Transverse colon (tissue), 4 donors: ENCODE data around the gene LOXL1. TPM values are rescaled to one million over a fixed set of nuclear protein-coding genes. Genes with fewer than 3 reads are reported as not detected.

Source experiments
- DNase-seq: peaks from one replicate; pipeline ENCODE4 v3.0.0-alpha.2; 2019
- H3K27ac ChIP-seq, 4 donors: fragments of 200-600 bp; sonication (generic); 2 replicates each; pipeline ENCODE4 v1.5.1; 2016 to 2018; ENCODE audit warnings: inconsistent platforms in 4 of 4
- H3K27me3 ChIP-seq: fragments of 200-600 bp; sonication (generic); 2 replicates; pipeline ENCODE4 v1.5.1; 2017; ENCODE audit warnings: inconsistent platforms
- H3K36me3 ChIP-seq, 4 donors: fragments of 200-600 bp; sonication (generic); 2 replicates each; pipeline ENCODE4 v1.5.1; 2017 to 2019; ENCODE audit warnings: inconsistent platforms in 4 of 4
- H3K4me1 ChIP-seq, 4 donors: fragments of 200-600 bp; sonication (generic); 2 replicates each; pipeline ENCODE4 v1.5.1; 2017 to 2020; ENCODE audit warnings: inconsistent platforms in 4 of 4
- H3K4me3 ChIP-seq, 4 donors: fragments of 200-600 bp; sonication (generic); 1 replicate in 1 of 4; 2 replicates in 3 of 4; pipeline versions ENCODE4 v1.5.1 to v1.6.1; 2017 to 2019; ENCODE audit warnings: inconsistent platforms in 4 of 4
- H3K9me3 ChIP-seq, 2 donors: fragments of 200-600 bp; sonication (generic); 2 replicates each; pipeline ENCODE4 v1.5.1; 2017 to 2019; ENCODE audit warnings: inconsistent platforms in 2 of 2
- EP300 ChIP-seq: sonication (generic); formaldehyde crosslinking; IDR thresholded peaks from one replicate; pipeline ENCODE4 v1.6.1; 2017; ENCODE audit warnings: antibody characterized with exemption, low read depth
- POLR2A ChIP-seq: fragments of 450-650 bp; IDR thresholded peaks from one replicate; pipeline ENCODE4 v1.6.1; 2016; ENCODE audit warnings: antibody characterized with exemption, mild to moderate bottlenecking, moderate library complexity
- POLR2AphosphoS5 ChIP-seq, 3 donors: sonication (generic); formaldehyde crosslinking; IDR thresholded peaks; one replicate each; pipeline ENCODE4 v1.6.1; 2016; ENCODE audit warnings: antibody characterized with exemption in 3 of 3
- WGBS, 2 donors: methylation state at CpG; one replicate each; pipeline ENCODE4 v1.1.5; 2018; ENCODE audit warnings: low coverage in 1 of 2; 5-methylcytosine and 5-hydroxymethylcytosine counted together
- in situ Hi-C, 4 donors: fragments of 200-750 bp; cut with MboI; loops; one replicate each; pipeline versions ENCODE4 v1.15.0 to v1.15.1; 2017; ENCODE audit warnings: low sequenced_read_pairs in 3 of 4, low pct_ligation_motif_present in 1 of 4, low pct_unique_long_range_greater_than_20kb in 1 of 4
- intact Hi-C: fragments of 100-400 bp; cut with DNase I; formaldehyde crosslinking; loops from one replicate; pipeline ENCODE4 v1.15.1; 2023; ENCODE audit warnings: low total_unique reads
- total RNA-seq, 4 donors: library from RNA; depleted of rRNA; stranded (reverse); fragments of >200 nt; gene quantifications; one replicate each; pipeline ENCODE4 v1.1.0, GENCODE V29; 2016
- TF ChIP-seq, protein P1 (sequence below), 5 experiments: fragments of 200-600 bp in 3 of 5; fragments of 450-650 bp in 2 of 5; sonication (generic) in 3 of 5; IDR thresholded peaks; 1 replicate in 2 of 5; 2 replicates in 3 of 5; pipeline ENCODE4 v1.5.1; 2016 to 2017; ENCODE audit warnings: antibody characterized with exemption in 5 of 5, inconsistent platforms in 3 of 5, mild to moderate bottlenecking in 2 of 5, moderate library complexity in 1 of 5

Gene LOXL1
- total RNA-seq, 4 donors from 2014 or later, result 1.8 to 6.8 (median 1.9) TPM; not detected in 1

DNA sequence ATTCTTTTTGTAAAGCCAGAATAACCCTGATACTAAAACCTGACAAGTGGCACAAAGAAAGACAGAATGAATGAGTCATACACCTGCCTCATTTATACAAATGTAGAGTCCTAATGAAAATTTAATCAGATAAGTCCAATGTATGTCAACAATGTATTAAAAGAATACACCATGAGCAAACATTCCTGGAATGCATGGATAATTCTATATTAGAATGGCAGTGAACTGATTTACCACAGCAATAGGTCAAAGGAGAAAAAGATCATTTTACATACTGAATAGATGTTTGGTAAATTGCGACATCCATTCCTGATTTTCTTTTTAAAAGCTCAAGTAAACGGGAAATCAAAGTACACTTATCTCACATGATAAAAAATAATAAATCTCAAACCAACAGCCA, 11.2 kb upstream of the LOXL1 start:
- intact Hi-C loops (no loop called here), in situ Hi-C loops (no loop called here)
- H3K27ac ChIP-seq, result no peak overlapping the region
- H3K9me3 ChIP-seq, result peaks cover 0 to 5% of the 10 kb centered on the region in 2 donors
- H3K4me3 ChIP-seq, result no peak overlapping the region
- no peak for DNase-seq
- H3K36me3 ChIP-seq, result no peaks in the 10 kb centered on the region
- no peak for TF ChIP-seq POLR2A
- TF ChIP-seq EP300, result no peak
- TF ChIP-seq, protein P1, sequence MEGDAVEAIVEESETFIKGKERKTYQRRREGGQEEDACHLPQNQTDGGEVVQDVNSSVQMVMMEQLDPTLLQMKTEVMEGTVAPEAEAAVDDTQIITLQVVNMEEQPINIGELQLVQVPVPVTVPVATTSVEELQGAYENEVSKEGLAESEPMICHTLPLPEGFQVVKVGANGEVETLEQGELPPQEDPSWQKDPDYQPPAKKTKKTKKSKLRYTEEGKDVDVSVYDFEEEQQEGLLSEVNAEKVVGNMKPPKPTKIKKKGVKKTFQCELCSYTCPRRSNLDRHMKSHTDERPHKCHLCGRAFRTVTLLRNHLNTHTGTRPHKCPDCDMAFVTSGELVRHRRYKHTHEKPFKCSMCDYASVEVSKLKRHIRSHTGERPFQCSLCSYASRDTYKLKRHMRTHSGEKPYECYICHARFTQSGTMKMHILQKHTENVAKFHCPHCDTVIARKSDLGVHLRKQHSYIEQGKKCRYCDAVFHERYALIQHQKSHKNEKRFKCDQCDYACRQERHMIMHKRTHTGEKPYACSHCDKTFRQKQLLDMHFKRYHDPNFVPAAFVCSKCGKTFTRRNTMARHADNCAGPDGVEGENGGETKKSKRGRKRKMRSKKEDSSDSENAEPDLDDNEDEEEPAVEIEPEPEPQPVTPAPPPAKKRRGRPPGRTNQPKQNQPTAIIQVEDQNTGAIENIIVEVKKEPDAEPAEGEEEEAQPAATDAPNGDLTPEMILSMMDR (IDR thresholded peaks at IDR 0.05), result no peak
- no peak for TF ChIP-seq POLR2AphosphoS5 (IDR thresholded peaks at IDR 0.05)
- H3K4me1 ChIP-seq, result no peaks in the 10 kb centered on the region
- H3K27me3 ChIP-seq, result no peaks in the 10 kb centered on the region
- WGBS, 2 donors, result 75 to 78% methylated on average over 2 of the region's 2 CpGs

DNA sequence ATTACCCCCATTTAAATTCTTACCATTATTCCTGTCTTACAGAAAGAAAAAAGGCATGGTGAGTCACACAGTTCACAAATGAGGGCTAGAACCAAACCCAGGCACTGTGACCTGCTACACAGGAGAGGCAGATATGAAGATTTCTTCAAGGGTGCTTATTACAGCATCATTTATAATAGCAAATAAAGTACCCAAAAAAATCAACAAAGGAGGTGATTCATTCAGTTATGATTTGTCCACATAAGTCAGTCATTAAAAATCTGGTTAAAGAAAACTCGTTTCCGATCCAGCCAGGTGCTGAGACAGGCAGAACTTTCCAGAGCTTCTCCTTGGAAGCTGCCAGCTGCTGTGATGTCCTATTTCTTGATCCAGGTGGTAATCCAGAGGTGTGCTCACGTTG, 7.5 kb upstream of the LOXL1 start:
- Histone ChIP-seq H3K27ac (no peak overlapping the region), H3K27me3 (no peaks in the 10 kb centered on the region), H3K9me3 (peaks cover 0 to 5% of the 10 kb centered on the region in 2 donors), H3K4me3 (no peak overlapping the region), H3K36me3 (no peaks in the 10 kb centered on the region), H3K4me1 (peaks cover under 1 to 24% (median 13%) of the 10 kb centered on the region in 4 donors)
- no peak for DNase-seq
- TF ChIP-seq, protein P1 (IDR thresholded peaks at IDR 0.05), result no peak
- TF ChIP-seq EP300 (no peak), POLR2AphosphoS5 (IDR thresholded peaks at IDR 0.05) (no peak), POLR2A (no peak)
- in situ Hi-C loops, result no loop called here
- intact Hi-C loops, result no loop called here
- WGBS, 2 donors, result 80 to 81% methylated on average over 3 of the region's 3 CpGs

DNA sequence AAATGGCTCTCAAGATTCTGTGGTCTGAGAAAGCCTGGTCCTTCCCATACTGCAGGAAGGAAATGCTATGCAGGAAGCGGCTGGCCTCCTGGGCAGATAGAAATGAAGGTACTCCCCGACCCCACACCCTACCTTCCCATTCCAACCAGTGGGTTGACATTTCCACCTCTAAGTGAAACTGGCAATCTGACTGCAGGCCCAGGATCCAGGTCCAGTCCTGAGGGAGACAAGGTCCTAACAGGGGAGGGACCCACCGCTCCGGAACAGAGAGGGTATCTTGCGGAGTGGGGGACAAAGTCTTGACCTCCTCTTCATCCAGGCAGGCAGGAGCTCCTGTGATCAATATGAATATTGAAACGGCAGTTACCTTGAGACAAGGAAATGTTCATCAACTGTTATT, 6.6 kb upstream of the LOXL1 start:
- Histone ChIP-seq H3K36me3 (no peaks in the 10 kb centered on the region), H3K4me1 (peaks cover 10 to 33% (median 20%) of the 10 kb centered on the region in 4 donors), H3K27ac (no peak overlapping the region), H3K9me3 (peaks cover 0 to 5% of the 10 kb centered on the region in 2 donors), H3K27me3 (no peaks in the 10 kb centered on the region), H3K4me3 (no peak overlapping the region)
- TF ChIP-seq EP300 (no peak), POLR2AphosphoS5 (IDR thresholded peaks at IDR 0.05) (no peak), POLR2A (no peak)
- TF ChIP-seq, protein P1 (IDR thresholded peaks at IDR 0.05), result no peak
- no peak for DNase-seq
- WGBS, 2 donors, result 60 to 82% methylated on average over 1 to 6 of the region's 6 CpGs
- in situ Hi-C loops (no loop called here), intact Hi-C loops (no loop called here)

DNA sequence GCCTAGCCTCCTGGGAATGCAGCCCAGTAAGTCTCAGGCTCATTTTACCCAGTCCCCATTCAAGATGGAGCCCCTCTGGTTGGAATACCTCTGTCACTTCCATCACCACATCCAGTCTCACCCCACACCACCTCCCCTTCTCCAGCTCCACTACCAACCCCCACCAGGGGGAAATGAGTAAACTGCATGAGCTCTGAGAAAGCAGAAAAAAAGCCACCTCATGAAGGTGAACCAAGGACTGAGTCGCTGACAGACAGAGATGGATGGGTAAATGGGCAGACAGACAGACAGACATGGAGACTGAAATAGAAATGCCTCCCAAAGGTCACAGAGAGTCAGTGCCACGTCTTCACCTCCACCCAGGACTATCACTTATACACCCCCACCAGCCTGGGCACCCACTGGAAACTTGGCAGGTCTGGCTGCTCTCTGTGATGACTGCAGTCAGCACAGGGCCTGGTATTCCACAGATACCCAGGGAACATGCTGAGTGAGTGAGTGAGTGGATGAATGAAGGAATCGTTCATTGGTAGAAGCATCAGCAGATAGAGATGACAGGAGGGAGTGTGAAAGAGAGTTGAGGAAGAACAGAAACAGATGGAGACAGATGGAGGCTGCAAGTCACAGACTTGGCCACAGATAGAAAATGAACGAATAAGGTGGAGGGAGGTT, 4.9 kb upstream of the LOXL1 start:
- in situ Hi-C loops, result no loop called here
- peaks cover 16 to 48% (median 33%) of the 10 kb centered on the region in 4 donors for H3K4me1 ChIP-seq

More for the DNA sequence above, 4.9 kb upstream of the LOXL1 start:
- 40 to 73% methylated on average over 2 to 4 of the region's 4 CpGs for WGBS, 2 donors
- H3K27me3 ChIP-seq, result peaks cover 2% of the 10 kb centered on the region
- H3K36me3 ChIP-seq, result no peaks in the 10 kb centered on the region
- H3K27ac ChIP-seq, result no peak overlapping the region
- H3K9me3 ChIP-seq, result peaks cover 0 to 1% of the 10 kb centered on the region in 2 donors
- no peak for DNase-seq
- no peak for TF ChIP-seq POLR2AphosphoS5 (IDR thresholded peaks at IDR 0.05)
- TF ChIP-seq EP300, result no peak
- TF ChIP-seq POLR2A, result no peak
- TF ChIP-seq, protein P1 (IDR thresholded peaks at IDR 0.05), result no peak
- H3K4me3 ChIP-seq, result no peak overlapping the region
- intact Hi-C loops, result no loop called here
